Cardiac muscle cell (in vitro differentiated cells and primary cell): ENCODE data around the gene LAIR2. TPM values are rescaled to one million over a fixed set of nuclear protein-coding genes. Genes with fewer than 3 reads are reported as not detected.

ENCODE experiments used
- DNase-seq, 2 donors: peaks; one replicate each; pipeline versions ENCODE4 v3.0.0 to v3.0.0-alpha.2; 2010 to 2017; ENCODE audit warnings: low read depth in 1 of 2, low spot score in 1 of 2
- H3K27ac ChIP-seq: fragments of 200-600 bp; sonication (generic); 2 replicates; pipeline ENCODE4 v1.5.1; 2016
- H3K27me3 ChIP-seq: fragments of 200-600 bp; sonication (generic); 2 replicates; pipeline ENCODE4 v1.6.0; 2016; ENCODE audit warnings: control low read depth
- H3K36me3 ChIP-seq: fragments of 200-600 bp; sonication (generic); 2 replicates; pipeline ENCODE4 v1.5.1; 2016; ENCODE audit warnings: control low read depth
- H3K4me1 ChIP-seq: fragments of 200-600 bp; sonication (generic); 2 replicates; pipeline ENCODE4 v1.8.1; 2017; ENCODE audit warnings: low read depth, mild to moderate bottlenecking, mixed run types
- H3K4me3 ChIP-seq: fragments of 200-600 bp; sonication (generic); 2 replicates; pipeline ENCODE4 v1.5.1; 2016; ENCODE audit warnings: mild to moderate bottlenecking
- H3K9me3 ChIP-seq: fragments of 200-600 bp; sonication (generic); 2 replicates; pipeline ENCODE4 v1.5.1; 2017; ENCODE audit warnings: low read depth, mild to moderate bottlenecking, control low read depth
- CTCF ChIP-seq: IDR thresholded peaks from 2 replicates; pipeline ENCODE4 v1.5.1; 2012; ENCODE audit warnings: low read depth, mild to moderate bottlenecking, low read length
- polyA plus RNA-seq: library from polyadenylated mRNA; unstranded; fragments of >200 nt; fragmentation: Nextera tagmentation; extraction: Ambion mirVana; gene quantifications from 2 replicates; pipeline ENCODE4 v1.2.1, GENCODE V29; 2016
- total RNA-seq: library from RNA; depleted of rRNA; stranded (reverse); fragments of >200 nt; gene quantifications from 2 replicates; pipeline ENCODE4 v1.2.3, GENCODE V29; 2016

LAIR2 gene
- total and polyA plus RNA-seq, 2 experiments from 2014 or later, result not detected

DNA sequence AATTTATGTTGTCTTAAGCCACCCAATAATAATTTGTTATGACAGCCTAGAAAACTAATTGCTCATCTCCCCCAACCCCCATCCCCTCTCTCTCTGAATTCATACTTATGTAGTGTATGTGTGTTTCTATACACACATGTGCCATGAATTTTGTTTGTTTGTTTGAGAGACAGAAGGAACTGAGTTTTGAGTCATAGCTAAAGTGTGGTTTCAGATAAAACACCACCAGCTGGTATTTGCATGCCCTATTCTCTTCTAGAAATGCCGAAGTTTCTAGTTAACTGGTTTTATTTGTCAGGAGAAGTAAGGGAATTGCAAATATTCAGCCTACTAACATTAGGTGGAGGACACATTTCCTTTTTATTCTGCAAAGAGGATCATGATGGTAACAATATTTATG lies 53.6 kb downstream of the LAIR2 start:
- H3K9me3 ChIP-seq, result no peaks in the 10 kb centered on the region
- H3K27ac ChIP-seq, result no peak overlapping the region
- no peak for DNase-seq
- no peaks in the 10 kb centered on the region for H3K36me3 ChIP-seq
- no peaks in the 10 kb centered on the region for H3K4me1 ChIP-seq
- H3K4me3 ChIP-seq, result no peak overlapping the region
- no peak for TF ChIP-seq CTCF
- no peaks in the 10 kb centered on the region for H3K27me3 ChIP-seq

- Histone ChIP-seq H3K27ac (no peak overlapping the region), H3K27me3 (no peaks in the 10 kb centered on the region), H3K36me3 (no peaks in the 10 kb centered on the region), H3K4me1 (no peaks in the 10 kb centered on the region), H3K9me3 (no peaks in the 10 kb centered on the region), H3K4me3 (no peak overlapping the region)
- DNase-seq, result no peak
- no peak for TF ChIP-seq CTCF
Measured at GRCh38 chr19:54558339-54558738, 55.7 kb downstream of the LAIR2 start.

Other genes starting within 250 kb of the LAIR2 start
- not detected in 2 replicates for gene LILRB5, start 245.6 kb upstream of the LAIR2 start, total RNA-seq
- gene LILRB5, start 245.6 kb upstream of the LAIR2 start, polyA plus RNA-seq, result 0.04 TPM in 1 of 2 replicates, not detected in the other
- not detected in 2 replicates for gene LILRB2, start 221.7 kb upstream of the LAIR2 start, total RNA-seq
- gene LILRB2, start 221.7 kb upstream of the LAIR2 start, polyA plus RNA-seq, result not detected in 2 replicates
- not detected in 2 replicates for gene LILRA5, start 189.7 kb upstream of the LAIR2 start, total RNA-seq
- gene LILRA5, start 189.7 kb upstream of the LAIR2 start, polyA plus RNA-seq, result not detected in 2 replicates
- not detected in 2 replicates for gene LILRA4, start 163.7 kb upstream of the LAIR2 start, total RNA-seq
- gene LILRA4, start 163.7 kb upstream of the LAIR2 start, polyA plus RNA-seq, result not detected in 2 replicates
- gene LAIR1, start 137.9 kb upstream of the LAIR2 start, total RNA-seq, result not detected in 2 replicates
- gene LAIR1, start 137.9 kb upstream of the LAIR2 start, polyA plus RNA-seq, result not detected in 2 replicates
- 2.6 TPM in 1 of 2 replicates, not detected in the other for gene TTYH1, start 87.4 kb upstream of the LAIR2 start, total RNA-seq
- gene TTYH1, start 87.4 kb upstream of the LAIR2 start, polyA plus RNA-seq, result 1.1 TPM in 2 replicates
- 66.2 and 171 TPM in 2 replicates for gene LENG8, start 53.6 kb upstream of the LAIR2 start, total RNA-seq
- 78.4 and 92.8 TPM in 2 replicates for gene LENG8, start 53.6 kb upstream of the LAIR2 start, polyA plus RNA-seq
- 6.3 and 7.6 TPM in 2 replicates for gene LENG9, start 39.1 kb upstream of the LAIR2 start, total RNA-seq
- 0.77 TPM in 1 of 2 replicates, not detected in the other for gene LENG9, start 39.1 kb upstream of the LAIR2 start, polyA plus RNA-seq
- gene CDC42EP5, start 29.5 kb upstream of the LAIR2 start, total RNA-seq, result 24.6 and 46.6 TPM in 2 replicates
- gene CDC42EP5, start 29.5 kb upstream of the LAIR2 start, polyA plus RNA-seq, result 28.2 and 42.4 TPM in 2 replicates
- gene LILRA2, start 71.0 kb downstream of the LAIR2 start, total RNA-seq, result not detected in 2 replicates
- gene LILRA2, start 71.0 kb downstream of the LAIR2 start, polyA plus RNA-seq, result not detected in 2 replicates
- not detected in 2 replicates for gene LILRA1, start 90.8 kb downstream of the LAIR2 start, total RNA-seq
- not detected in 2 replicates for gene LILRA1, start 90.8 kb downstream of the LAIR2 start, polyA plus RNA-seq
- gene LILRB1, start 127.7 kb downstream of the LAIR2 start, total RNA-seq, result not detected in 2 replicates
- not detected in 2 replicates for gene LILRB1, start 127.7 kb downstream of the LAIR2 start, polyA plus RNA-seq
- gene LILRB4, start 160.2 kb downstream of the LAIR2 start, total RNA-seq, result not detected in 2 replicates
- not detected in 2 replicates for gene LILRB4, start 160.2 kb downstream of the LAIR2 start, polyA plus RNA-seq
- not detected in 2 replicates for gene KIR3DL3, start 221.6 kb downstream of the LAIR2 start, total RNA-seq
- gene KIR3DL3, start 221.6 kb downstream of the LAIR2 start, polyA plus RNA-seq, result not detected in 2 replicates
- gene KIR2DL3, start 235.7 kb downstream of the LAIR2 start, total RNA-seq, result not detected in 2 replicates
- gene KIR2DL3, start 235.7 kb downstream of the LAIR2 start, polyA plus RNA-seq, result not detected in 2 replicates